AG04450 (cell line): ENCODE measurements around the gene PCBD2. TPM values are rescaled to one million over a fixed set of nuclear protein-coding genes. Genes with fewer than 3 reads are reported as not detected.
A peak's percentile ranks its signal among the peaks of the same experiment; 100 is the strongest.

Experiments used
- CTCF ChIA-PET: fragments of 300-600, 350-600 bp; formaldehyde crosslinking; extraction: SDS; loops from one replicate; lab custom pipeline; 2022; ENCODE audit warnings: antibody characterized with exemption, inconsistent platforms; lab: Charles Lee
- POLR2A ChIA-PET: fragments of 350-600 bp; formaldehyde crosslinking; extraction: SDS; loops from one replicate; lab custom pipeline; 2021; ENCODE audit warnings: antibody characterized with exemption, inconsistent platforms; lab: Yijun Ruan, JAX
- DNase-seq: peaks from one replicate; pipeline ENCODE4 v3.0.0-alpha.2; 2011; ENCODE audit warnings: low read depth, low spot score
- H3K27ac ChIP-seq: one replicate; pipeline ENCODE4 v1.5.1; 2012; ENCODE audit warnings: low read depth, low read length, control low read depth
- H3K27me3 ChIP-seq: one replicate; pipeline ENCODE4 v1.6.0; 2012; ENCODE audit warnings: low read length; ENCODE audit not compliant: control insufficient read depth, insufficient read depth
- H3K4me3 ChIP-seq: 2 replicates; pipeline ENCODE4 v1.5.1; 2011; ENCODE audit warnings: mild to moderate bottlenecking, low read depth, low read length, control low read depth
- H3K9me3 ChIP-seq: 2 replicates; pipeline ENCODE4 v1.5.1; 2012; ENCODE audit warnings: low read length; ENCODE audit not compliant: control insufficient read depth, insufficient read depth
- CTCF ChIP-seq: IDR thresholded peaks from 2 replicates; pipeline ENCODE4 v1.5.1; 2011; ENCODE audit warnings: low read depth, low read length, control low read depth, inconsistent platforms
- polyA plus RNA-seq: library from polyadenylated mRNA; depleted of rRNA; stranded (reverse); fragments of >200 nt; gene quantifications from 2 replicates; pipeline ENCODE4 v1.2.3, GENCODE V29; 2011

Gene PCBD2
- polyA plus RNA-seq, 1 experiment: 4.8 TPM

- no peak for DNase-seq
- peaks cover 5% of the 10 kb centered on the region for H3K9me3 ChIP-seq
- ChIA-PET POLR2A (no interaction called here), CTCF (interaction anchor here (0.9 kb wide), 1 partner anchor 12 kb away, joined by 3 read pairs; no protein-coding TSS in a partner anchor)
- H3K27ac ChIP-seq: no peak overlapping the region
- no peak overlapping the region for H3K4me3 ChIP-seq
- no peaks in the 10 kb centered on the region for H3K27me3 ChIP-seq
- no peak for TF ChIP-seq CTCF
Observed at GRCh38 chr5:134892282-134892681, 12.6 kb upstream of the PCBD2 start.

GRCh38 chr5:134892926-134893325 is 12.0 kb upstream of the PCBD2 start:
- no peak overlapping the region for H3K4me3 ChIP-seq
- H3K9me3 ChIP-seq: peaks cover 5% of the 10 kb centered on the region
- no peak overlapping the region for H3K27ac ChIP-seq
- CTCF ChIA-PET: interaction anchor here (1.3 kb wide), 1 partner anchor 11 kb away, joined by 5 read pairs; no protein-coding TSS in a partner anchor
- no peak for DNase-seq
- H3K27me3 ChIP-seq: no peaks in the 10 kb centered on the region
- POLR2A ChIA-PET: no interaction called here
- TF ChIP-seq CTCF: no peak

- no peaks in the 10 kb centered on the region for H3K27me3 ChIP-seq
- CTCF ChIA-PET: interaction anchor here (0.6 to 1.3 kb wide), 2 partner anchors 10 to 217 kb away, joined by 3 to 5 read pairs; no protein-coding TSS in a partner anchor
- TF ChIP-seq CTCF: no peak
- H3K27ac ChIP-seq: no peak overlapping the region
- POLR2A ChIA-PET: no interaction called here
- no peak for DNase-seq
- H3K9me3 ChIP-seq: peaks cover 5% of the 10 kb centered on the region
- H3K4me3 ChIP-seq: no peak overlapping the region
Observed at GRCh38 chr5:134893748-134894505, 11.0 kb upstream of the PCBD2 start.

GRCh38 chr5:134902071-134902801 is 2.7 kb upstream of the PCBD2 start:
- no peak for DNase-seq
- peak overlapping the region; percentile 39 for H3K27ac ChIP-seq

More at GRCh38 chr5:134902071-134902801, 2.7 kb upstream of the PCBD2 start:
- Histone ChIP-seq H3K4me3 (no peak overlapping the region), H3K27me3 (no peaks in the 10 kb centered on the region), H3K9me3 (no peaks in the 10 kb centered on the region)
- ChIA-PET POLR2A (no interaction called here), CTCF (no interaction called here)
- no peak for TF ChIP-seq CTCF
